Hepatocyte (in vitro differentiated cells): Measurements from ENCODE around the gene CPVL. TPM values are rescaled to one million over a fixed set of nuclear protein-coding genes. Genes with fewer than 3 reads are reported as not detected.
A peak's percentile ranks its signal among the peaks of the same experiment; 100 is the strongest.

Experiments used
- DNase-seq: peaks from one replicate; pipeline ENCODE4 v3.0.0-alpha.2; 2016; ENCODE audit warnings: low spot score
- H2AFZ ChIP-seq: fragments of 200-600 bp; sonication (generic); 2 replicates; pipeline ENCODE4 v1.6.0; 2016; ENCODE audit warnings: antibody characterized with exemption, mild to moderate bottlenecking
- H3K27ac ChIP-seq: fragments of 200-600 bp; sonication (generic); 2 replicates; pipeline ENCODE4 v1.5.1; 2016; ENCODE audit warnings: mild to moderate bottlenecking
- H3K27me3 ChIP-seq: fragments of 200-600 bp; sonication (generic); 2 replicates; pipeline ENCODE4 v1.6.1; 2016
- H3K36me3 ChIP-seq: fragments of 200-600 bp; sonication (generic); replicated peaks from 2 replicates; pipeline ENCODE4 v1.5.1; 2016; ENCODE audit warnings: low read depth; ENCODE audit not compliant: insufficient read depth
- H3K4me1 ChIP-seq: fragments of 200-600 bp; sonication (generic); 2 replicates; pipeline ENCODE4 v1.5.1; 2016; ENCODE audit warnings: mild to moderate bottlenecking, moderate library complexity; ENCODE audit not compliant: insufficient read depth
- H3K4me2 ChIP-seq: fragments of 200-600 bp; sonication (generic); 2 replicates; pipeline ENCODE4 v1.6.0; 2016
- H3K4me3 ChIP-seq: fragments of 200-600 bp; sonication (generic); 2 replicates; pipeline ENCODE4 v1.5.1; 2016; ENCODE audit warnings: mild to moderate bottlenecking
- H3K79me2 ChIP-seq: fragments of 200-600 bp; sonication (generic); 2 replicates; pipeline ENCODE4 v1.6.0; 2017; ENCODE audit warnings: mild to moderate bottlenecking
- H3K9me2 ChIP-seq: fragments of 200-600 bp; sonication (generic); replicated peaks from 2 replicates; pipeline ENCODE4 v1.6.0; 2017; ENCODE audit warnings: mild to moderate bottlenecking; ENCODE audit not compliant: insufficient read depth
- H3K9me3 ChIP-seq: fragments of 200-600 bp; sonication (generic); 2 replicates; pipeline ENCODE4 v1.5.1; 2016; ENCODE audit warnings: low read depth, mild to moderate bottlenecking
- H4K20me1 ChIP-seq: fragments of 200-600 bp; sonication (generic); 2 replicates; pipeline ENCODE4 v1.6.0; 2016; ENCODE audit warnings: mild to moderate bottlenecking; ENCODE audit not compliant: insufficient read depth, poor library complexity, severe bottlenecking
- EZH2 ChIP-seq: fragments of 200-600 bp; sonication (generic); IDR thresholded peaks from 2 replicates; pipeline ENCODE4 v1.6.1; 2016; ENCODE audit warnings: antibody characterized with exemption, mild to moderate bottlenecking, borderline replicate concordance
- EZH2phosphoT487 ChIP-seq: fragments of 200-600 bp; sonication (generic); IDR thresholded peaks from one replicate; pipeline ENCODE4 v1.6.1; 2018; ENCODE audit warnings: antibody characterized with exemption, mild to moderate bottlenecking, low read depth, moderate library complexity; ENCODE audit not compliant: unreplicated experiment, severe bottlenecking
- WGBS: methylation state at CpG from one replicate; pipeline ENCODE4 v1.1.6; 2016; ENCODE audit warnings: low lambda C conversion rate; ENCODE audit errors: missing lambda C conversion rate; 5-methylcytosine and 5-hydroxymethylcytosine counted together
- polyA plus RNA-seq: library from polyadenylated mRNA; unstranded; fragments of >200 nt; fragmentation: Nextera tagmentation; extraction: Ambion mirVana; gene quantifications from 2 replicates; pipeline ENCODE4 v1.2.1, GENCODE V29; 2016
- total RNA-seq: library from RNA; depleted of rRNA; stranded (reverse); fragments of >200 nt; gene quantifications from 2 replicates; pipeline ENCODE4 v1.2.3, GENCODE V29; 2014
- TF ChIP-seq, protein P1 (sequence below): fragments of 200-600 bp; sonication (generic); IDR thresholded peaks from 2 replicates; pipeline ENCODE4 v1.5.1; 2016; ENCODE audit warnings: antibody characterized with exemption, mild to moderate bottlenecking; ENCODE audit not compliant: poor library complexity

Gene CPVL
- total and polyA plus RNA-seq, 2 experiments from 2014 or later, result 26.2 to 36.3 TPM

DNA sequence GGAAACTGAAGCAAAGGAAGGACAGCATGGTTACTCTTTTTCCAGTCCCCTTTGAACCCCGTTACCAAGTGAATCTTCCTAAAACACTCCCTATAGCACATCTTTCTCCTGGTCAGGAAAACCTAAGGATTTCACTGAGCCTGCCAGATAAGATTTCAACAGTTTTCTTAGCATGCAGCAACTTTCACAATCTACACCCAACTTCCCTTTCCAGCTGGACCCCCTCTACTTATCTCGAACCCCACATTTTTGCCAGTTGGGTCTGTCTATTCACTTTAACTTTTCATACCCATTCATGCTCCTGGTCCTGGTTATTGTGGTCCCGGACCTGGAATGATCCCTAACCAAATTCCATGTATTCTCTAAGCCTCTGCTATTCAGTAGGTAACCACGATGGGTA lies 14.9 kb upstream of the CPVL start:
- H3K79me2 ChIP-seq, result no peaks in the 10 kb centered on the region

DNA sequence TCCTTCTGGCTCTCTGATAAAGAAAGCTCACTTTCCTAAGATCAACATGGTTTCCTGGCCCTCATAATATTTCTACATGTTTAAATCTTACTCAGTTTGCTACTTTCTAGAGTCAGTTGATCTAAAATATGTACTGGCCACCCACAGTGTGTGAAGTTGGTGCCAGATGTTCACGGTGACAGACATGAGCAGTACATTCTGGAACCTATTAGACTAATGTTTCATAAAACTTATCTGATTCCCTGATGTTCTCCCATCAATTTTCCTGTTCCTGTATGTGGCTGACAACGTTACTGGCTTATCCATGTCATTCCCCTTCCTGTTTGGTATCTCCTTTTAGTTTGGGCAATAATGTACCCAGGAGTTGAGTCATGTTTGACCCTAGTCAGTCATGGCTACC lies 13.7 kb upstream of the CPVL start:
- H3K27ac ChIP-seq, result no peak overlapping the region
- DNase-seq, result no peak
- WGBS, result 23% methylated on average over 2 of the region's 2 CpGs

More for the DNA sequence above, 14.9 kb upstream of the CPVL start:
- DNase-seq, result no peak
- Histone ChIP-seq H3K4me1 (no peaks in the 10 kb centered on the region), H3K9me2 (no peaks in the 10 kb centered on the region), H2AFZ (no peak overlapping the region), H3K9me3 (no peaks in the 10 kb centered on the region), H3K36me3 (no peaks in the 10 kb centered on the region), H3K4me3 (no peak overlapping the region), H3K4me2 (no peak overlapping the region), H3K27ac (no peak overlapping the region), H3K27me3 (no peaks in the 10 kb centered on the region), H4K20me1 (no peaks in the 10 kb centered on the region)
- TF ChIP-seq EZH2phosphoT487 (no peak), EZH2 (no peak)
- TF ChIP-seq, protein P1, sequence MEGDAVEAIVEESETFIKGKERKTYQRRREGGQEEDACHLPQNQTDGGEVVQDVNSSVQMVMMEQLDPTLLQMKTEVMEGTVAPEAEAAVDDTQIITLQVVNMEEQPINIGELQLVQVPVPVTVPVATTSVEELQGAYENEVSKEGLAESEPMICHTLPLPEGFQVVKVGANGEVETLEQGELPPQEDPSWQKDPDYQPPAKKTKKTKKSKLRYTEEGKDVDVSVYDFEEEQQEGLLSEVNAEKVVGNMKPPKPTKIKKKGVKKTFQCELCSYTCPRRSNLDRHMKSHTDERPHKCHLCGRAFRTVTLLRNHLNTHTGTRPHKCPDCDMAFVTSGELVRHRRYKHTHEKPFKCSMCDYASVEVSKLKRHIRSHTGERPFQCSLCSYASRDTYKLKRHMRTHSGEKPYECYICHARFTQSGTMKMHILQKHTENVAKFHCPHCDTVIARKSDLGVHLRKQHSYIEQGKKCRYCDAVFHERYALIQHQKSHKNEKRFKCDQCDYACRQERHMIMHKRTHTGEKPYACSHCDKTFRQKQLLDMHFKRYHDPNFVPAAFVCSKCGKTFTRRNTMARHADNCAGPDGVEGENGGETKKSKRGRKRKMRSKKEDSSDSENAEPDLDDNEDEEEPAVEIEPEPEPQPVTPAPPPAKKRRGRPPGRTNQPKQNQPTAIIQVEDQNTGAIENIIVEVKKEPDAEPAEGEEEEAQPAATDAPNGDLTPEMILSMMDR, result no peak
- 92% methylated on average over 4 of the region's 4 CpGs for WGBS

DNA sequence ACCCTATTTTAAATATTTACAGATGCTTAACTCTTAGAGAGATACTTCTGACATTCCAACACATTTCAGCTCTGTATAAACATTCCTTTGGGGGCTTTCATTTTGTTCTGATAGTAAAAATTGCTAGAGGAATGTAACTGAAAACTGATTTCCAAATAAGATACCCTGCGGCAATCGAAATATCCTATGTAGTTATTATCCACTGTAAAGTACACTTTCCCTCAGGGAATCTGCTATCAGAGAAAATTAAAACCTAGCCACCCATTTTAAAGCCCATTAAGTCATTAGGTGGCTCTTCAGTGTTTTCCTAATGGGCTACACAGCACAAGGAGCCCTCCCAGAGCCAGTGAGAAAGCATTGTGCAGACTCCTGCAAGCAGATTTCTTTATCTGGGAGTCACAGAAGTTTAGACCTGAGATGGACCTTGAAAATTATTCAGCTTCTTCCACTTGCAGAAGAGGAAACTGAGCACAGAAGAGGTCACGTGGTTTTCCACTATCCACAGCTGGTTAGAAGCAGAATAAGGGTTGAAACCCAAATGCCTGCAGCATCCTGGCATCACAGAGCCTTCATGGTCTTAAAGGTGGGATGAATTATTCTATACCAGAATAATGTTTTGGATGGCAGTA lies 12.6 kb upstream of the CPVL start:
- WGBS, result 34% methylated on average over 3 of the region's 3 CpGs
- no peaks in the 10 kb centered on the region for H4K20me1 ChIP-seq
- H3K4me1 ChIP-seq, result no peaks in the 10 kb centered on the region
- no peaks in the 10 kb centered on the region for H3K9me3 ChIP-seq
- no peak overlapping the region for H2AFZ ChIP-seq
- H3K4me3 ChIP-seq, result no peak overlapping the region
- no peaks in the 10 kb centered on the region for H3K36me3 ChIP-seq
- H3K4me2 ChIP-seq, result peak overlapping the region; percentile 53
- TF ChIP-seq EZH2phosphoT487, result no peak
- no peak overlapping the region for H3K27ac ChIP-seq
- H3K9me2 ChIP-seq, result no peaks in the 10 kb centered on the region
- no peak for DNase-seq
- H3K27me3 ChIP-seq, result no peaks in the 10 kb centered on the region
- no peaks in the 10 kb centered on the region for H3K79me2 ChIP-seq

More for the DNA sequence above, 13.7 kb upstream of the CPVL start:
- no peaks in the 10 kb centered on the region for H3K27me3 ChIP-seq
- no peaks in the 10 kb centered on the region for H4K20me1 ChIP-seq
- no peaks in the 10 kb centered on the region for H3K36me3 ChIP-seq
- H3K4me3 ChIP-seq, result no peak overlapping the region
- no peak overlapping the region for H2AFZ ChIP-seq
- TF ChIP-seq EZH2, result no peak
- TF ChIP-seq EZH2phosphoT487, result no peak
- TF ChIP-seq, protein P1, result no peak
- H3K9me3 ChIP-seq, result no peaks in the 10 kb centered on the region
- no peaks in the 10 kb centered on the region for H3K79me2 ChIP-seq
- no peak overlapping the region for H3K4me2 ChIP-seq
- no peaks in the 10 kb centered on the region for H3K9me2 ChIP-seq
- no peaks in the 10 kb centered on the region for H3K4me1 ChIP-seq

DNA sequence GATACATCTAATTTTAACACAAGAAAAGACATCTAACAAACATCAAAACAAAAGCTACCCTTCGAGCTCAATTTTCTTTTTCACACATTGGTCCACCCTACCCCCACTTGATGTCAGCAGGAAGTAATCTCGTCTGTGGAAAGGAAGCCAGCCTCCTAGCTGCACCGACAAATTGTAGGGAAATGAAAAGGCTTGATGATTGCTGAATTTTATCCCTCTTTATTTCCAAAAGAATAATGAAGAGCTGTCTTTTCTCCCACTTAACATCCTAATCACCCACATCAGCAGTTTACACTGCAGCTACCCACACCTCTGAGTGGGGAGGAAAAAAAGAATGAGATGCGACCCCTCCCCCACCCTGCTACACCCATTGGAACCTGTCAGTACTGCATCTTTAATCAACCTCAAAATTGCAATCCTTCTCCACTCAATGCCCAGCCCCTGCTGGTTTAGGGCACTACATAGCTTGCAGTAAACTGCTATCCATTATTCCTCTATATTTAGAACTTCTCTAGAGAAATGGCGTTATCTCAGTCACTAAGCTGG lies 10.6 kb upstream of the CPVL start:
- Histone ChIP-seq H3K4me1 (no peaks in the 10 kb centered on the region), H3K27ac (no peak overlapping the region), H3K4me3 (no peak overlapping the region), H3K27me3 (no peaks in the 10 kb centered on the region), H3K79me2 (no peaks in the 10 kb centered on the region), H4K20me1 (no peaks in the 10 kb centered on the region), H3K9me3 (no peaks in the 10 kb centered on the region), H3K9me2 (no peaks in the 10 kb centered on the region), H2AFZ (no peak overlapping the region), H3K4me2 (no peak overlapping the region), H3K36me3 (no peaks in the 10 kb centered on the region)
- TF ChIP-seq, protein P1, result no peak
- TF ChIP-seq EZH2phosphoT487 (no peak), EZH2 (no peak)
- 49% methylated on average over 5 of the region's 5 CpGs for WGBS
- no peak for DNase-seq
